AG04449 (cell line): ENCODE measurements around the gene LRMDA.

Source experiments
- CTCF ChIA-PET: fragments of 350-600 bp; formaldehyde crosslinking; extraction: SDS; loops from one replicate; lab custom pipeline; 2021; ENCODE audit warnings: antibody characterized with exemption; lab: Yijun Ruan, JAX
- POLR2A ChIA-PET: fragments of 400-600, 350-600 bp; formaldehyde crosslinking; extraction: SDS; loops from one replicate; lab custom pipeline; 2020; ENCODE audit warnings: antibody characterized with exemption, inconsistent platforms; lab: Yijun Ruan, JAX
- DNase-seq: peaks from one replicate; pipeline ENCODE4 v3.0.0-alpha.2; 2010; ENCODE audit warnings: low read depth, low spot score
- H3K4me3 ChIP-seq: 2 replicates; pipeline ENCODE4 v1.5.1; 2011; ENCODE audit warnings: low read depth, mild to moderate bottlenecking, control low read depth, low read length
- CTCF ChIP-seq: IDR thresholded peaks from one replicate; pipeline ENCODE4 v1.5.1; 2011; ENCODE audit warnings: mild to moderate bottlenecking, moderate library complexity, low read length, control low read depth, inconsistent platforms; ENCODE audit not compliant: insufficient read depth; ENCODE audit errors: missing control alignments

LRMDA gene

GRCh38 chr10:75565286-75566251 lies 134.1 kb downstream of the LRMDA start:
- TF ChIP-seq CTCF = no peak
- no peak overlapping the region for H3K4me3 ChIP-seq
- no peak for DNase-seq
- ChIA-PET POLR2A (no interaction called here), CTCF (no interaction called here)

GRCh38 chr10:75568450-75569130 lies 137.2 kb downstream of the LRMDA start:
- POLR2A ChIA-PET = no interaction called here
- no peak for DNase-seq
- H3K4me3 ChIP-seq = no peak overlapping the region
- CTCF ChIA-PET = no interaction called here
- no peak for TF ChIP-seq CTCF

DNA sequence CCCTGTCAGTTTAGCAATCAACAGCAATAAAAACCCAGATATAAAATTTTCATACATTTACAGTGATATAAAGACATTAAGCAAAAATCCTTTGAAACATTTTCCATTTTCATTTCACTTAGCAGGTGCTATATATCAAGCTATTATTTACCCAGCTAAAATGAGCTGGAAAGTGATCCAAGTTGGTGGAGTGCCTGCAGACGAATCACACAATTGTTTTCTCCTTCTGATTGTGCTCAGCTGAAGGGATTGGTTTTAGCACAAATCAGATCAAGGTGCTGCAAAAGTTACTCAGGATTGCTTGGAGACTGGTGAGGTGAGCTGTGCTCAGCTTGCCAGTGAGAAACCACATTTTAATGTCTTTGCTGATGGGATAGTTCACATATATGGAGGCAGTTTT lies 138.1 kb downstream of the LRMDA start:
- CTCF ChIA-PET = no interaction called here

GRCh38 chr10:75572478-75572877 lies 141.1 kb downstream of the LRMDA start:
- CTCF ChIA-PET = no interaction called here
- TF ChIP-seq CTCF = no peak

More for the DNA sequence above, 138.1 kb downstream of the LRMDA start:
- DNase-seq = no peak
- no peak for TF ChIP-seq CTCF
- POLR2A ChIA-PET = no interaction called here
- no peak overlapping the region for H3K4me3 ChIP-seq

GRCh38 chr10:75575940-75576339 lies 144.5 kb downstream of the LRMDA start:
- ChIA-PET CTCF (no interaction called here), POLR2A (no interaction called here)
- H3K4me3 ChIP-seq = no peak overlapping the region
- no peak for TF ChIP-seq CTCF
- DNase-seq = no peak

More at GRCh38 chr10:75572478-75572877, 141.1 kb downstream of the LRMDA start:
- DNase-seq = no peak
- POLR2A ChIA-PET = no interaction called here
- H3K4me3 ChIP-seq = no peak overlapping the region

DNA sequence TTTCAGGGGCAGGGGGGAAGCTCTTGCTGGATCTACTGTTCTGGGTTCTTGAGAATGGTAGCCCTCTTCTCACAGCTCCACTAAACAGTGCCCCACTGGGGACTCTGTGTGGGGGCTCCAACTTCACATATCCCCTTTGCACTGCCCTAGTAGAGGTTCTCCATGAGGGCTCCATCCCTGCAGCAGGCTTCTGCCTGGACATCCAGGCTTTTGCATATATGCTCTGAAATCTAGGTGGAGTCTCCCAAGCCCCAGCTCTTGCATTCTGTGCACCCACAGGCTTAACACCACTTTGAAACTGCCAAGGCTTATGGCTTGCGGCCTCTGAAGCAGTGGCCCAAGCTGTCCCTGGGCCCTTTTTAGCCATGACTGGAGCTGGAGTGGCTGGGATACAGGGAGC lies 150.7 kb downstream of the LRMDA start:
- POLR2A ChIA-PET = no interaction called here
- no peak for DNase-seq
- no peak for TF ChIP-seq CTCF
- H3K4me3 ChIP-seq = no peak overlapping the region
- CTCF ChIA-PET = no interaction called here
